GM19455 (cell line): ENCODE measurements around the gene TCF23.
"Not testable (repeated sequence)": the region's sequence is repeated elsewhere in the genome, so short reads cannot be mapped to it uniquely, and the experiment has no call there.

Source experiments
- ATAC-seq: cut with Tn5 transposase; IDR thresholded peaks from one replicate; pipeline ENCODE4 v1.9.1; 2021; ENCODE audit not compliant: unreplicated experiment

Gene TCF23

DNA sequence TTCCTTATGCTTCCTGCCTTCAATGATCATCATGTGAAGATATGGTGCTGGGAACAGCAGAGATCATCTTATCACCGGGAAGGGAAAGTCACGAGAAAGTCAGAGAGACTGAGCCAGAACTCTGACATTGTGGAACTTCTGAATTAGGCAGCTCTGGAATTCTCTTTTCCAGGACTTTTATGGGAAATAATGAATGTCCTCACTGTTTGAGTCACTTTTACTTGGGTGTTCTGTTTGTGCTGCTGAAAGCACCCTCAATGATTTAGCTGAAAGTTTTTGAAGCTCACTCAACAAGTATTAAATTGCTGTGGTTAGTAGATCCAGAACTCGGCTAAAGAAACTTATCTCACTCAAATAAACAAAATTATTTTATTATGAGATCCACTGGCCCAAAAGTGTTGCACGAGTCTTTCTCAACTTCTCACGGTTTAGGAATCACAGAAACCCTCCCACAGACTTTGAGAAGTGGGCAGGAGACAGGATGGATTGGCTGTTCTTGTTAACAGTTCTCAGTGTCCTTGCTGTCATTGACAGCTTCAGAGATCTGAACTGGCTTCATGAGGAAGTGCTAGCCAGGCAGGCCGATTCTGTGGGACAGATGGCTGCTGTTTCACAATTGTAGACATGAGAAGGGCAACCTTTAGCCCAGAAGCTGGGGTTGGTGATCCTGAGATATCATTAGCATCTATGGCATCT lies 36.7 kb downstream of the TCF23 start:
- ATAC-seq: no peak

DNA sequence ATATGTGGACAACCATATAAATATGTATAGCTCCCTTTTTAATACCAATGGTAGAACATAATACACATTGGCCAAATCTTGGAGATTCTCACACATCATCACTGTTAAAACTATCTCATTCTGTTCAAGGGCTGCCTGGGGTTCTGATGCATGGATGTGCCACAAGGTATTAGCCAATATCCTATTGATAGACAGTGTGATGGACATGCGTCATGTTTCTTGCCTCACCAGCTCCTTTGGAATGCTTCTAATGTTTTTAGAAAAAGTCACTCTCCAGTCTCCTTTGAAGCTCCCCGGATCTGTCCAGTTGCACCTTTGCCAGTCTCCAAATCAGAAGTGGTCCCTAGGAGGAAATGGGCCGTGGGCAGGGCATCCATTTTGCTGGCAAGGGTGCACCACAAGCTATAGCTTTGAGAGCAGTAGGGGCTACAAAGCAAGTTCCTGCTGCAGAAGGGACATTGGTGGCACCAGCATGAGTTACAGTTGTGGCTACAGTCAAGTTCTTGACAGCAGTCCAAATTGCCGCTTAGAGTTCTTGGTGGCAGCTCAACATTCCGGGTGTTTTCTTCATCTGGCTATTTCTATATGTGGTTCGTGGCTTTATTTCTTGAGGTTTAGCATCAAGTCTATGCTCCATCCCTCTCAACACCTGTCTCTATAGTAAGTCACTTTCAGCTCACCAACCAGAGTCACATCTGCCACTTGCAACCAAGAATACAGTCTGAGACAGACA lies 38.0 kb downstream of the TCF23 start:
- ATAC-seq: no peak

DNA sequence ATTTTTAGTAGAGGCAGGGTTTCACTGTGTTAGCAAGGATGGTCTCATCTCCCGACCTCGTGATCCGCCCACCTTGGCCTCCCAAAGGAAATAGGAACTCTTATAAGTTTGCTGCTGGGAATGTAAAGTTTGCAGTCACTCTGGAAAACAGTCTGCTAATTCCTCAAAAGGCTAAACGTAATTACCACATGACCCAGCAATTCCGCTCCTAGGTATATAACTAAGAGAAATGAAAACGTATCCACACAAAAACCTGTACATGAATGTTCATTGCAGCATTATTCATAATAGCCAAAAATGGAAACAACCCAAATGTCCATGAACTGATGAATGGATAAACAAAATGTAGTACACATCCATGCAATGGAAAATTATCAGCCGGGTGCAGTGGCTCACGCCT lies 41.2 kb downstream of the TCF23 start:
- no peak for ATAC-seq

DNA sequence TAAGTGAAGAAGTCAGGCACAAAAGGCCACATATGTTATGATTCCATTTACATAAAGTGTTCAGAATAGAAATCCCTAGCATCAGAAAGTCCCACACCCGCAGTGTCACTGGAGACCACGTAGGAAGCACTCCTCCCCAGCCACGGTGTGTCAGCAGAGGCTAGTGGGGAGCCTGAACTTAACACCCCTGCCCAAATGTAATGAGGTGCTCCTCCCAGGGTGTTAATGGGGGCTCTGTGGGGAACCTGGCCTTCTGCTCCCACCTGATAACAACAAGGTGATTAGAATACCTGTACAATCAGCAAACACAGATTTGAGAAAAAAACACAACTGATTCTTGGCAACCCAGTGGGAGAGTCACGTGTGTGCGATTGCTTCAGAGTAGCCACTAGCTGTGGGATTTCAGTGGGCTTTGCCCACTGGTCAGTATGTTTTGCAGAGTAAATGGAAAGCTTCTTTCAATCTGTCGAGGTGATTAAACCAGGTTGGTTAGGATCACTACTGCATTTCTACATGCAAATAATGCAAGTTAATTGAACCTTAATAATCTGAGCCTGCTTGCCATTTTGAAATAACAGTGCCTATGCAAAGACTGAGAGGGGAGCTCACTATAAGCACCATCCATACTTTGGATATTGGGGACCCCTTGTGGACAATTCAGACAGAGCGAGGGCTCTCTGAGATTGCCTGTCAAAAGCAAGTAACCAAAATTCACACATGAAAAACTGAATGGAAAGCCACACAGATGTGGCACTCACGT lies 42.4 kb downstream of the TCF23 start:
- ATAC-seq: no peak

DNA sequence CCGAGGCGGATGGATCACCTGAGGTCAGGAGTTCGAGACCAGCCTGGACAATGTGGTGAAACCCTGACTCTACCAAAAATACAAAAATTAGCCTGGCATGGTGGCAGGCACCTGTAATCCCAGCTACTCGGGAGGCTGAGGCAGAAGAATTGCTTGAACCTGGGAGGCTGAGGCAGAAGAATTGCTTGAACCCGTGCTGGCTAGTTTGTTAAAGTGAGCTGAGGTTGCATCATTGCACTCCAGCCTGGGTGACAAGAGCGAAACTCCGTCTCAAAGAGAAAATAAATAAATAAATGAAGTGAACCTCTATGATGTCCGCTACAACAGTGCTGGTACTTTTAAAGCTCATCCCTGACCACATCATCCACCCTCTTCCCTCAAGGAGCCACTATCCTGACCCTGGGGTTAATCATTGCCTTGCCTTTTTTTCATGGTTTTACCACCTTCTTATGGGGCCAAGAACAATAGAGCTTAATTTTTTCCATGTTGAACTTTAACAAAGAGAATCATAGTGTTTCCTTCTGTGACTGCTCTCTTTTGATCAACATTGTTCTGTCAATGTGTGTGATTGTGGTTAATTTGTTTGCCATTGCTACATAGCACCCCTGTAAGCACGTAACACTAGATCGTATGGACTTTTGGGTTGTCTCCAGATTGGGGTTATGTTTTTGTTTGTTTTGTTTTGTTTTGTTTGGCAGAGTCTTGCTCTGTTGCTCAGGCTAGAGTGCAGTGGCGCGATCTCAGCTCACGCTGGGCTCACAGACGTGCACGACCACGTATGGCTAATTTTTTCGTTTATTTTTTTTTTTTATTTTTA lies 45.9 kb downstream of the TCF23 start:
- no peak for ATAC-seq

DNA sequence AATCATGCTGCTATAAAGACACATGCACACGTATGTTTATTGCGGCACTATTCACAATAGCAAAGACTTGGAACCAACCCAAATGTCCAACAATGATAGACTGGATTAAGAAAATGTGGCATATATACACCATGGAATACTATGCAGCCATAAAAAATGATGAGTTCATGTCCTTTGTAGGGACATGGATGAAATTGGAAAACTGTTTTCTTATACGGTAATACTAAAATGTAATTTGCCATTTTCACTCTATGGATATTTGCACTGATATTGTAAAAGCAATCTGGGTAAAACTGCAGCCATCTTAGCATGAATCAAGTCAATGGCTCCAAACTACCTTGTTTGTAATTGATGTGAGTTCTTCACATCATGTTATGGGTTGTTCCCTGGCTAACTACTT lies 47.0 kb downstream of the TCF23 start:
- not testable (repeated sequence) for ATAC-seq

DNA sequence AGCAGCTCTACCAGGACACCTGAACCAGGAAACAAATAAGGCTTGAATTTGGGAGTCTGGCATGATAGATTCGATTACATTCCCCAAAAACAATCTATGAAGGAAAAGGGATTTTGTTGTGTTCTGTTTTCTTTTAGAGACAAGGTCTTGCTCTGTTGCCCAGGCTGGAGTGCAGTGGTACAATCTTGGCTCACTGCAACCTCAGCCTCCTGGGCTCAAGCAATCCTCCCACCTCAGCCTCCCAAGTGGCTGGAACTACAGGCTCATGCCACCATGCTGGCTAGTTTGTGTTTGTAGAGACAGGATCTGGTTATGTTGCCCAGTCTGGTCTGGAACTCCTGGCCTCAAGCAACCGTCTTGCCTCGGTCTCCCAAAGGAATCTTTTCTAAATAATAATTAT lies 49.3 kb downstream of the TCF23 start:
- not testable (repeated sequence) for ATAC-seq

DNA sequence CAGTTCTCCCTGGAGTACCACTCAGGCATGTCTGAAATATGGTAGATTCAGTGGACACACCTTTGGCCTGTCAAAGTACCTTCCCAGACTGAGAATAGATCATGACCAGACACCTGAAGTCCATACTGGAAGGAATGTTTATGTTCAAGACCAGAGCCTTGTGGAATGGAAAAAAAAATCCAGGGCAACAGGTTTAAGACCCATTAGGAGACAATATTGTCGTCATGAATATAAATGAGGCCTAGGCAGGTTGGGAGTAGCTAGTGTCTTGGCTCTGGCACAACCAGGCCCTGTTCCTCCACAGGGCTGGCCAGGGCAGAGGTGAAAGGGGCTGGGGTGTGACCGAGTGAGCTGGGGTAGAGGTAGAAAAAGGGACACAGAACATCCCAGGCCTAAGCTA lies 49.8 kb downstream of the TCF23 start:
- ATAC-seq: no peak

DNA sequence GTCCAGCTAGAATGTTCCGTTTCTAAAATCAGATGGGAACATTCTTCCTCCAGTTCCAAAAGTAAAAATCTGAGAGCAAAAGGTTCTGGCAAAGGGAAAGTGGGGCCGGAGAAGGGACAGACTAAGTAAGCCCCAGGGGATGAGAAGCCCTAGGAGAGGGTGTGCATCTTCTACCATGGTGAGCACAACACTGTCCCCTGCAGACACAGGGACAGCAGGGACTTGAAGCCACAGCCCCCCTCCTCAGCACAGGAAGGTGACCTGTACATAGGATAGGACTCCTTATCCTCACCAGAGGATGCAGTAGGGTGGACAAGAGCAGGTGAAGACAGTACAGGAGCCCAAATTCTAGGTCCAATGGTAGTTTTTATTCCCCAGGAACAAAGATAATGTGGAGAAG lies 50.4 kb downstream of the TCF23 start:
- ATAC-seq: no peak

DNA sequence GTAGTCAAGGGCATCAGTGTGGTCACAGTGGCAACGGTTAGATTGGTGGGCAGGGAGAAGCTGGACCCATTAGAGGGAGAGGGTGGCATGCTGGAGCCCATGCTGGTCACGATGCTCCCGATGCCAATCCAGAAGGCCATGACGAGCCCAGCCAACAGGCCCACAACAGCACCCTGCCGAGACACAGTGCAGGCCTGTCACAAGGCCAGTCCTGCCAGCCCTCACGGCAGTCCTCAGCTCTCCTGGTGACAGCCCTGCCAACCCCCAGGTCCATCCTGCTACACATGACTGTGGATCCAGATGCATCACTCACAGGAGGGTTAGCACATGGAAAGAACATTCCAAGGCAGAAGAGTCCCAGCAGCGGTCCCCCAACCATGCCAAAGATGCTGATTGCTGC lies 52.9 kb downstream of the TCF23 start:
- ATAC-seq: no peak

DNA sequence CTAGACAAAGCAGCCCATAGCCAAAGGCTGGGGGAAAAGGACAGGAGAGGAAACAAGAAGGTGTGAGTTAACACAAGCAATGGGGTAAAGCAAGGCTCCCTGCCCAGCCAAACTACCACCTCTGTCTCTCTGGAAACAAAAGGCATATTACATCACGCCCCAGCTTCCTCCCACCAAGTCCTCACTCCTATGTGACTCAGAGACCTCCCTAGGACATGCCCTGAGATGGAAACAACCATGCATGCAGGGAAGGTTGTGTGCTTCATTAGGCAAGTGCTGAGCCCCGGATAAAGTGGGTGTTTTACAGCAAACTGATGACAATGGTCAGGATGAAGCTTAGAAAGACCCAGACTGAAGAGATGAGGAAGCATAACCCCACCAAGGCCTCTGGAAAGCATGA lies 54.0 kb downstream of the TCF23 start:
- no peak for ATAC-seq

DNA sequence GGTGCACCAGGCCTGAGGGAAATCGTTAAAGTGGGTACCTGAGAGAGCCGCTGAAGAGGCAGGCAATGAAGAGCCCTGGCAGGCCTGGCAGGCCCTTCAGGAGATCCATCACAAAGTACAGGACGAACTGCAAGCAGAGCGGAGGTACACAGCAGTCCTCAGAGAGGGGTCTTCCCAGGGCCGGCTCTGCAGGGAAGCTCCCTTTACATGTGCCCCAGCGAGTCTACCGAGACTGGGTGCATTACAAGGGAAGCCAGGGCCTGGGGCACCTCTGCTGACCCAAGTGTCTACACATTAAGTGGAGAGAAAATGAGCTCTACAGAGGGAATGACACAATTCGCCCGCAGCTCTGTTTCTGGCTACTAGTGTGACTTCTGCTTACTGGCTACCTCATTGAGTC lies 54.9 kb downstream of the TCF23 start:
- no peak for ATAC-seq

DNA sequence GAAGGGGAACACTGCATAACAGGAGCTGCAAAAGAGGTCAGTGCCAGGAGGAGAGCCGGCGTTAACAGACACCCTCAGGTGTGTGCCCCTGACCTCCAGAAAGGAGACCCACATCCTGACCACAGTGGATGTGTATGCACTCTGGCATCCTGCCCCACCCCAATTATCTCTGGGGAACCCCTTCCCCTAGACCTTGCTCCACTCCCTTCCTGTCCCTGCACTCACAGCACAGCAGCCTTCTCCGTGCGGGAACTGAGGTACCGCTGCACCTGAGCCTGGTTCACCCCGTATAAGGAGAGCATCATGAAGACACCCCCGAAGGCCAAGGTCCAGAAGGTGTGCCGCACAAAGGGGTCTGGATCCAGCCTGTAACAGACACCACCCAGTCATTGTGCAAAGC lies 55.8 kb downstream of the TCF23 start:
- ATAC-seq: no peak

DNA sequence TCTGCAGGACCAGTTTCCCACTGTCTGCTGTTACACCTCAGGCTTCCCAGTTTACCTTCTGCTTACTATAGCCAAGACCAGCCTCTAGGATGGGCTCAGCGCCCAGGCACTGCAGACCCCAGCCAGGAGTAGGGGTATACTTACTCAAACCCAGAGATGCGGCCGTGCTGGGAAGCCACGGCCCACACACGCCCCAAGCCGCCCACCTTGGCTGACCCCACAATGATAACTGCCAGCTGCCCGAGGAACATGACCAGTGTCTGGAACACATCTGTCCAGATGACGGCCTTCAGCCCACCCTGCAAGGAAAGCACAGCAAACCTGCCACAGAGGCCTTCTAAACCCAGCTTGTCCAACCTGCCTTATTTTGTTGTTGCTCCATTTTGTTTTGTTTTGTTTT lies 56.4 kb downstream of the TCF23 start:
- no peak for ATAC-seq

DNA sequence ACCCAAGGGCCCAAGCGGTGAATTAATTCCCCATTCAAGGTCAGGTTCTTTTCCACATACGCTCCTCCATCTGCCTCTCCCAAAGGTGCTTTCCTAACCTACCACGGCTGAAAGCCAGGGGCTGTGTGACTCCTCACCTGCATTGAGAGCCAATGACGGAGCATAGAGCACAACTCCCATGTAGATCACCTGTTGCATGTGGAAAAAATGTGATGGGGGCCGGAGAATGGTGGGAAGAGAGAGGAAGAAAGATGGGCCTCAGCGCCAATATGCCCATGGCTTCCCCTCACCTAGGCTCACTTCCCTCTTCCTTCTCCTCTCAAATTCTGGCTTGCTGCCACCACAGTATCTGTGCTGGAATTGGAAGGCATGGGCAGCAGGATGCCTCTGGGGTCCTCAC lies 57.5 kb downstream of the TCF23 start:
- no peak for ATAC-seq
